Measurements from ENCODE around the gene PLS1.
"Not testable (repeated sequence)": the region's sequence is repeated elsewhere in the genome, so short reads cannot be mapped to it uniquely, and the experiment has no call there.

Gene PLS1

DNA sequence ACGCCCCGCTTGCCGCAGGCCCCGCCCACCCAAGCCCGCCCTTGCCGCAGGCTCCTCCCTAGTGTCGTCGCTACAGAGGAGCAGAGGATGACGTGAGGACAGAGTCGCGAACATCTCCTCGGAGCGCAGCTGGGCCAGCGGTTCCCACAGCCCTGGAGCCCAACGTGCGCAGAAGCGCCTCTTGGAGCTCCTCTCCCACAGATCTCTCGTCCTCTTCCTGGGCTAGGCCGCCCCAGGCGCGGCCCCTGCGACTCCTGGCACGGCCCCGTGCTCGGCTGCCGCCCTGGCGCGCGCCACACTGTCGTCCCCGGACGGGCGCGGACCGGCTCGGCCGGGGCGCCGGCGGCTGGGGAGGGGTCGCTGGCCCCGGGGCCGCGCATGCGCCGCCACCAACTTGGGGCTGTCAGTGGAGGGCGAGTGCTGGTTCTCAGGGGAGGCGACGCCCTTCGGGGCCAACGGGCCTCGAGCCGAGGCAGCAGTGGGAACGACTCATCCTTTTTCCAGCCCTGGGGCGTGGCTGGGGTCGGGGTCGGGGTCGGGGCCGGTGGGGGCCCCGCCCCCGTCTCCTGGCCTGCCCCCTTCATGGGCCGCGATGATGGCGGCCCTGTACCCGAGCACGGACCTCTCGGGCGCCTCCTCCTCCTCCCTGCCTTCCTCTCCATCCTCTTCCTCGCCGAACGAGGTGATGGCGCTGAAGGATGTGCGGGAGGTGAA, 127.9 kb downstream of the PLS1 start, which contains the start of gene TRPC1:
TRPC1 (plus strand) TSS at position 67 of the 714 bp plus-strand sequence; CDS start at position 593, 526 bp downstream.
- peak within 1 kb of the TSS; percentile 84 for H3K4me3 Mint-ChIP-seq
- H3K36me3 Mint-ChIP-seq, result no peaks in the 10 kb centered on the region
- H3K4me1 Mint-ChIP-seq (ENCODE audit: low read depth), result peaks cover 12% of the 10 kb centered on the region
- H3K9me3 Mint-ChIP-seq (ENCODE audit: low read depth), result no peaks in the 10 kb centered on the region
- H3K27ac Mint-ChIP-seq, result no peak within 1 kb of the TSS
- H3K27me3 Mint-ChIP-seq, result peaks cover 21% of the 10 kb centered on the region

DNA sequence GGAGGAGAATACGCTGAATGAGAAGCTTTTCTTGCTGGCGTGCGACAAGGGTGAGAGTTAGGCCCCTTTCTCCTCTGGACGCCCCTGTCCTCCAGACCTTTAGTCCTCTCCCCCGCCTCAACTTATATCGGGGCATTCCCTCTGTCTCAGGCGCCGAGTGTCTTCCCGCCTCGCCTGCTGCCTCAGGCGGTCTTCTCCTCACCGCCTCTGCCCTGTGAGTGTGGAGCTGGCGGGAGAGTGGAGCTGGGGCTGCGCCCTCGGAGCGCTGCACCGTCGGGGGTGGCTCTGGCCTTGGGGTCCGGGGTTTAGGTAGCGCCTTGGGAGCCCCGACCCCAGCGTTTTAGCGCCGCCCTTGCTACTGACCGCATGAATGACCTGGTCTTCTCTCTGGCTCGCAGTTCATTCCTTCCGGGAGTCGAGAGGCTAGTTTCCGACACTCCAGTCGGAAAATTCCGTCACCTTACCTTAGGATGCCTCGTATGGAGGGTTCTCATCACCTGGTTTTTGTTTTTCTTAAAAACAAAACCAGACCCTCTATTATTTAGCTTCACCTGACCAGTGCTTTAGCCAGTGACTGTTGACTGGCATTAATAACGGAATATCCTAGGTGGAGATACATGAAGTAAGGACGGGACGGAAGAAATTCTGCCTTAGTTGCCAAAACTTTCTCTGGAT, 128.6 kb downstream of the PLS1 start:
- H3K4me3 Mint-ChIP-seq, result peak overlapping the region; percentile 84
- H3K27ac Mint-ChIP-seq, result no peak overlapping the region
- H3K36me3 Mint-ChIP-seq, result no peaks in the 10 kb centered on the region
- H3K4me1 Mint-ChIP-seq (ENCODE audit: low read depth), result peaks cover 12% of the 10 kb centered on the region
- peaks cover 17% of the 10 kb centered on the region for H3K27me3 Mint-ChIP-seq
- no peaks in the 10 kb centered on the region for H3K9me3 Mint-ChIP-seq (ENCODE audit: low read depth)

DNA sequence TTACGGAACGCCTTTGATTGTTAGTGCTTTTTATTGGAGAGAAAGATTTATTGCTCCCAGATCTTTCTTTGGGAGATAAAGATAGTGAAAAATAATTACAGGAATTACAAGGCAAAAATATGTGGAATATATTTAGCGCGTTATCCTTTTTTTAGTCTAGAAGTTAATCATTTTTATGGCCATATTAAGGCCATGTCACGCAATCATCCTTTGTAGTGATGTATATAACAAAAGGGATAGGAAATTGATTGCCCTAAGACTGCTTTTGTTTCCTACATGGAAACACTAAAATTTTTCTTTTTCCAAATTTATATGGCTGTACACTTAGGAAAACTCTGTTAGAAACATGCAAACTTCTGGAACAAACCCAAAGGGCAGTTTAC, 129.2 kb downstream of the PLS1 start:
- H3K27me3 Mint-ChIP-seq, result peaks cover 15% of the 10 kb centered on the region
- H3K4me1 Mint-ChIP-seq (ENCODE audit: low read depth), result peaks cover 12% of the 10 kb centered on the region
- H3K36me3 Mint-ChIP-seq, result no peaks in the 10 kb centered on the region
- H3K27ac Mint-ChIP-seq, result no peak overlapping the region
- H3K9me3 Mint-ChIP-seq (ENCODE audit: low read depth), result no peaks in the 10 kb centered on the region
- H3K4me3 Mint-ChIP-seq, result peak overlapping the region; percentile 84

DNA sequence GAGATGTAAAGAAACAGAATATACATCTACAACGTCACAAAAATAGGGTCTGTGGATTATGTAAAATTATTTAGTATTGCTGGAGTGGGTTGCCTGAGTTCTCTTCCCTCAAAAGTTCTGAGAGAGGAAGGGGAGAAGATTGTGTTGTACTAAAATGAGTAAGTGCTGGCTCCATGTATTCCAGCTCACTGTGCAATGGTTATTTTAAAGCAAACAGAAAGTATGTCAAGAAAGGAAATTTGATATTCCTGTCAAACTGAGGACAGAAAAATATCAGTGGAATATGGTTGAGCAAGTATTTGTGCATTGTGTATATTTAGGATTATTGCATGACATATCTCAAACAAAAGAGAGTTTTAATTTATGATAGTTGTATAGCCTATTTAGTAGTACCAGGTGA, 129.8 kb downstream of the PLS1 start:
- no peaks in the 10 kb centered on the region for H3K9me3 Mint-ChIP-seq (ENCODE audit: low read depth)
- H3K4me3 Mint-ChIP-seq, result no peak overlapping the region
- H3K27me3 Mint-ChIP-seq, result peaks cover 8% of the 10 kb centered on the region
- H3K4me1 Mint-ChIP-seq (ENCODE audit: low read depth), result peaks cover 12% of the 10 kb centered on the region
- H3K27ac Mint-ChIP-seq, result no peak overlapping the region
- H3K36me3 Mint-ChIP-seq, result no peaks in the 10 kb centered on the region

DNA sequence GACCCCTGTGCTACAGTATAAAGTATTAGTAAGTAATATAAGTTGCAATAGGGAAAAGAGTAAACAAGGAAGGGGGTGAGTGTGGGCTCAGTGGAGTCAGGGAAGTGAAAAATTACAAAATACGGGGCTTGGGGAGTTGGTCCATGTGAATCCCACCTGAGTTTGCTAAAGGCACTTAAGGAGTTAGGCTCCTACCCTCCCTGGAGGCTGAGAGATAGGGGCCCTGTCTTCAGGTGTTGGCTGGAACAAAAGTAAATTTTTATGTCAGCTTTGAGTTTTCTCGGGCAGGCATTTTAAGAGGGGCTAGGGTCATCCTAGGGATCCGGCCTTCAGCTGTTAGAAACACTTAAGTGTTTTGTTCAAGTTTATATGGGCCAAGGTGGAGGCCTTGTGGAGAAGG, 135.9 kb downstream of the PLS1 start:
- no peak overlapping the region for H3K27ac Mint-ChIP-seq
- peaks cover 2% of the 10 kb centered on the region for H3K36me3 Mint-ChIP-seq
- H3K27me3 Mint-ChIP-seq, result no peaks in the 10 kb centered on the region
- no peaks in the 10 kb centered on the region for H3K4me1 Mint-ChIP-seq (ENCODE audit: low read depth)
- no peaks in the 10 kb centered on the region for H3K9me3 Mint-ChIP-seq (ENCODE audit: low read depth)
- H3K4me3 Mint-ChIP-seq, result no peak overlapping the region

DNA sequence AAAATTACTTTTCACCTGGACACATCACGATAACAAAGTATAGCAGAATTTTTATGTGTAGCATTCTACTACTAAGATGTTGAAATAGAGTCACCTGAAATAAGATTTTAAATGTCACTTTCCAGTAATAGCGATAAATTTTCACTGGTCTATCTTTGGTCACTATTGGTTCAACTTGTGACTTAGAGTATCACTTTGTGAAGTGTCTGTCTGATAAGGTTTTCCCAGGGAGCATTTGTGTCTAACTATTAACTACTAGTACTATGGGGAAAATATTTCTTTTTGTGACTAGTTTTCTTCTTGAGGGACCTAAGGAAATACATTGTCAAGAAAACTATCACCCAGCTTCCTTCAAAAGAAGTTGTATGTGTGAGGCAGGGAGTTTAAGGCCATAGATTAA, 138.6 kb downstream of the PLS1 start:
- H3K27ac Mint-ChIP-seq, result no peak overlapping the region
- H3K4me3 Mint-ChIP-seq, result no peak overlapping the region
- H3K9me3 Mint-ChIP-seq (ENCODE audit: low read depth), result no peaks in the 10 kb centered on the region
- peaks cover 2% of the 10 kb centered on the region for H3K36me3 Mint-ChIP-seq
- H3K27me3 Mint-ChIP-seq, result no peaks in the 10 kb centered on the region
- H3K4me1 Mint-ChIP-seq (ENCODE audit: low read depth), result no peaks in the 10 kb centered on the region

DNA sequence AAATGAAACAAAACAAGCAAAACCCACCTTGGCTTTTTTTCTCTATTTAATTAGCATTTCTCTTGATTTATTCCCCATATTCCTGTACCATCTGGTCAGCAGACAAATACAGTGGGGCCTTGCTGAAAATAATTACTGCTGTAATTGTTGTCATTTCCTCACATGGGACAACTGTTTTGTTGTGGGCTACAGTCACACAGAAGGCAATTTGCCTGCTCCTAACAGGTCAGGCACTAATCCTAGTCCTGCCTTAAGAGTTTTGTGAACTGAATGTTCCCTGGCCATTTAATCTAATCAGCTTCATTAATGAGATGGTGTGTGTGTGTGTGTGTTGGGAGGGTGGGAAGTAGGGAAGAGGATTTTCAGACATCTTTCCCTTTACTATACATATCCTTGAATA, 139.3 kb downstream of the PLS1 start:
- H3K27ac Mint-ChIP-seq, result no peak overlapping the region
- no peak overlapping the region for H3K4me3 Mint-ChIP-seq
- no peaks in the 10 kb centered on the region for H3K4me1 Mint-ChIP-seq (ENCODE audit: low read depth)
- H3K9me3 Mint-ChIP-seq (ENCODE audit: low read depth), result no peaks in the 10 kb centered on the region
- H3K27me3 Mint-ChIP-seq, result no peaks in the 10 kb centered on the region
- peaks cover 2% of the 10 kb centered on the region for H3K36me3 Mint-ChIP-seq

DNA sequence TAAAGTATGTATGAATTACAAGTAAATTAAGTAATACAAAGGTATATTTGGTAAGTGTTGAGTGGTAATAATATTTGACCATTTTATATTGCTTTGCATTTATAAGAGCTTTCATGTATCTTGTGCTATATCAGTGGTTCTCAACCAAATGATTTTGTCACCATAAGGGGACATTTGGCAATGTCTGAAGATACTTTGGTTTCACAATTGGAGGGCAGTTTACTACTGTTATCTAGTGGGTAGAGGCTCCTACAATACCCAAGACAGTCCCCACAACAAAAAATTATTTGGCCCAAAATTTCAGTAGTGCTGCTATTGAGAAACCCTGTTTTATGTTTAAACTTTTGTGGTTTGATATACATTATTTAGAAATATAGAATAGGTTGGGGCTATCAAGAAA, 142.2 kb downstream of the PLS1 start:
- H3K4me1 Mint-ChIP-seq (ENCODE audit: low read depth), result no peaks in the 10 kb centered on the region
- H3K27ac Mint-ChIP-seq, result no peak overlapping the region
- no peaks in the 10 kb centered on the region for H3K9me3 Mint-ChIP-seq (ENCODE audit: low read depth)
- H3K4me3 Mint-ChIP-seq, result no peak overlapping the region
- H3K36me3 Mint-ChIP-seq, result peaks cover 2% of the 10 kb centered on the region
- H3K27me3 Mint-ChIP-seq, result no peaks in the 10 kb centered on the region

DNA sequence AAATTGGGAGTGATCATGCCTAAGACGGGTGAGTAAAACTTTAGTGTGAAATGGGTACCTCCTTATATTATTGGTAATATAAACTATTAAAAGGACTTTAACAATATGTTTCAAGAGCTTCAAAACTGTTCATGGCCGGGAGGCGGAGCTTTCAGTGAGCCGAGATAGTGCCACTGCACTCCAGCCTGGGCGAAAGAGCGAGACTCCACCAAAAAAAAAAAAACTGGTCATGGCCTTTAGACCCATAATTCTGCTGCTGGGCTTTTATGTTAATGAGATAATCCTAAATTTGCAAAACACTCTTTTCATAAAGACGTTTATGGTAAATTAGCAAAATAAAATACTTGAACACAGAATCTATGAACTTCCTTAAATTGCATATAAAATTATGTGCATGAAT, 150.5 kb downstream of the PLS1 start:
- no peaks in the 10 kb centered on the region for H3K9me3 Mint-ChIP-seq (ENCODE audit: low read depth)
- H3K4me1 Mint-ChIP-seq (ENCODE audit: low read depth), result no peaks in the 10 kb centered on the region
- peaks cover 8% of the 10 kb centered on the region for H3K36me3 Mint-ChIP-seq
- peaks cover 1% of the 10 kb centered on the region for H3K27me3 Mint-ChIP-seq
- no peak overlapping the region for H3K27ac Mint-ChIP-seq
- H3K4me3 Mint-ChIP-seq, result no peak overlapping the region

DNA sequence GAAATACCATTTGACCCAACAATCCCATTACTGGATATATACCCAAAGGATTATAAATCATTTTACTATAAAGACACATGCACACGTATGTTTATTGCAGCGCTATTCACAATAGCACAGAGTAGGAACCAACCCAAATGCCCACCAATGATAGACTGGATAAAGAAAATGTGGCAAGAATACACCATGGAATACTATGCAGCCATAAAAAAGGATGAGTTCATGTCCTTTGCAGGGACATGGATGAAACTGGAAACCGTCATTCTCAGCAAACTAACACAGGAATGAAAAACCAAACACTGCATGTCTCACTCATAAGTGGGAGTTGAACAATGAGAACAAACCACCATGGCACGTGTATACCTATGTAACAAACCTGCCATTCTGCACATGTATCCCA, 154.3 kb downstream of the PLS1 start:
- not testable (repeated sequence) for H3K27ac Mint-ChIP-seq; H3K27me3 Mint-ChIP-seq; H3K36me3 Mint-ChIP-seq; H3K4me3 Mint-ChIP-seq; H3K9me3 Mint-ChIP-seq (ENCODE audit: low read depth); H3K4me1 Mint-ChIP-seq (ENCODE audit: low read depth)

DNA sequence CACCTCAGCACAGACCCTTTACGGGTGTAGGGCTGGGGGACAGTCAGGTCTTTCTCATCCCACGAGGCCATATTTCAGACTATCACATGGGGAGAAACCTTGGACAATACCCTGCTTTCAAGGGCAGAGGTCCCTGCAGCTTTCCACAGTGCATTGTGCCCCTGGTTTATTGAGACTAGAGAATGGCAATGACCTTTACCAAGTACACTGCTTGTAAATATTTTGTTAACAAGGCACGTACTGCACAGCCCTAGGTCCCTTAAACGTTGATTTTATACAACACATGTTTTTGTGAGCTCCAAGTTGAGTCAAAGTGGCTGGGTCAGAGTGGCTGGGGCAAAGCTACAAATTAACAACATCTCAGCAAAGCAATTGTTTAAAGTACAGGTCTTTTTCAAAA, 156.4 kb downstream of the PLS1 start:
- not testable (repeated sequence) for H3K36me3 Mint-ChIP-seq; H3K4me1 Mint-ChIP-seq (ENCODE audit: low read depth); H3K27ac Mint-ChIP-seq; H3K9me3 Mint-ChIP-seq (ENCODE audit: low read depth); H3K27me3 Mint-ChIP-seq; H3K4me3 Mint-ChIP-seq

DNA sequence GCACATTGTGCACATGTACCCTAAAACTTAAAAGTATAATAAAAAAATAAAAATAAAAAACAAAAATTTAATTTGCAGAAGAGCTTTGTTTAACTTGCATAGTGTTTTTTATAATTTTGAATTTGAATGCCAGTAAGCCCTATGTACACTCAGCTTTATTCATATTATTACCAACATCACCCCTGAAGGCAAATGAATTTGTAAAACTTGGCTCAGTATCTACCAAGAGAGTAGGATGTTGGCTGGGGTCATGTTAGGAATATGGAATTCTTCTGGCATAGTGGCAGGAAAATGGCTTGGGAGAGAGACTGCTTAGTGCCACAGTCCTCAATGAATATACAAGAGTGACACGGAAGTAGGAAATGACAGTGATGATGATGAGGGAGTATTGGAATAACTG, 158.3 kb downstream of the PLS1 start:
- Mint-ChIP-seq H3K4me1 (ENCODE audit: low read depth) (no peaks in the 10 kb centered on the region), H3K9me3 (ENCODE audit: low read depth) (no peaks in the 10 kb centered on the region), H3K27me3 (no peaks in the 10 kb centered on the region), H3K27ac (no peak overlapping the region), H3K36me3 (peaks cover 6% of the 10 kb centered on the region), H3K4me3 (no peak overlapping the region)
